K562 (cell line): ENCODE data around the gene TSSK2. TPM values are rescaled to one million over a fixed set of nuclear protein-coding genes. Genes with fewer than 3 reads are reported as not detected.
A peak's percentile ranks its signal among the peaks of the same experiment; 100 is the strongest.

ENCODE experiments used
- ARID3A ChIP-seq: IDR thresholded peaks from 2 replicates; pipeline ENCODE4 v1.6.1; 2012; ENCODE audit warnings: low read depth, low read length, improper control_type of control experiment, borderline replicate concordance
- ARNT ChIP-seq, 2 experiments: fragments of 450-650 bp; IDR thresholded peaks; 2 replicates each; pipeline ENCODE4 v1.6.1; 2016; ENCODE audit warnings: mild to moderate bottlenecking in 1 of 2
- ELF4 ChIP-seq: fragments of 450-650 bp; formaldehyde crosslinking; IDR thresholded peaks from 2 replicates; pipeline ENCODE4 v1.4.0; 2022; ENCODE audit warnings: missing genetic modification characterization
- HCFC1 ChIP-seq: IDR thresholded peaks from 2 replicates; pipeline ENCODE4 v1.6.1; 2012; ENCODE audit warnings: low read depth, low read length, improper control_type of control experiment
- HIVEP1 ChIP-seq: fragments of 250-450 bp; sonication (Bioruptor Pico); IDR thresholded peaks from 2 replicates; pipeline ENCODE4 v1.4.0; 2020; ENCODE audit warnings: mild to moderate bottlenecking
- MNT ChIP-seq, 2 experiments: fragments of 450-650 bp; conservative IDR thresholded peaks; 2 replicates each; pipeline ENCODE4 v1.6.1; 2017; ENCODE audit warnings: mild to moderate bottlenecking in 2 of 2, moderate library complexity in 2 of 2
- NFIC ChIP-seq: fragments of 450-650 bp; IDR thresholded peaks from 2 replicates; pipeline ENCODE4 v1.6.1; 2017; ENCODE audit warnings: mild to moderate bottlenecking, inconsistent platforms
- NR1H2 ChIP-seq: sonication (generic); formaldehyde crosslinking; IDR thresholded peaks from 2 replicates; pipeline ENCODE4 v1.4.0; 2020; ENCODE audit warnings: mild to moderate bottlenecking, missing genetic modification reagents
- NR2F6 ChIP-seq: fragments of 450-650 bp; formaldehyde crosslinking; IDR thresholded peaks from 2 replicates; pipeline ENCODE4 v1.4.0; 2020; ENCODE audit warnings: mild to moderate bottlenecking
- PATZ1 ChIP-seq: fragments of 250-450 bp; sonication (Bioruptor Pico); IDR thresholded peaks from 2 replicates; pipeline ENCODE4 v1.5.0; 2020; ENCODE audit warnings: mild to moderate bottlenecking, borderline replicate concordance
- PTTG1 ChIP-seq: fragments of 450-650 bp; IDR thresholded peaks from 2 replicates; pipeline ENCODE4 v1.6.1; 2016; ENCODE audit warnings: low read depth, mild to moderate bottlenecking, missing genetic modification characterization, missing compliant biosample characterization
- RFX7 ChIP-seq: fragments of 250-450 bp; sonication (Bioruptor Pico); IDR thresholded peaks from 2 replicates; pipeline ENCODE4 v1.5.1; 2021; ENCODE audit warnings: mild to moderate bottlenecking
- TAL1 ChIP-seq: fragments of 450-650 bp; IDR thresholded peaks from 2 replicates; pipeline ENCODE4 v1.6.1; 2016; ENCODE audit warnings: mild to moderate bottlenecking
- TEAD1 ChIP-seq, 2 experiments: fragments of 450-650 bp in 1 of 2; sonication (generic) in 1 of 2; formaldehyde crosslinking; IDR thresholded peaks; 2 replicates each; pipeline versions ENCODE4 v1.4.0 to v1.8.0; 2020 to 2022; ENCODE audit warnings: mild to moderate bottlenecking in 2 of 2, missing genetic modification reagents in 1 of 2
- TFE3 ChIP-seq: fragments of 450-650 bp; formaldehyde crosslinking; IDR thresholded peaks from 2 replicates; pipeline ENCODE4 v1.4.0; 2020; ENCODE audit warnings: mild to moderate bottlenecking, mixed read lengths
- ZNF175 ChIP-seq: fragments of 200-800 bp; sonication (Bioruptor generic); IDR thresholded peaks from 2 replicates; pipeline ENCODE4 v1.6.1; 2016; ENCODE audit warnings: low read depth, mild to moderate bottlenecking, missing genetic modification characterization, missing compliant biosample characterization
- ZNF184 ChIP-seq: sonication (generic); formaldehyde crosslinking; IDR thresholded peaks from 2 replicates; pipeline ENCODE4 v1.5.0; 2020; ENCODE audit warnings: missing genetic modification reagents
- polyA plus RNA-seq, 8 experiments: library from polyadenylated mRNA; depleted of rRNA in 4 of 8; stranded (reverse) in 5 of 8; unstranded in 3 of 8; fragments of >200 nt; fragmentation: Nextera tagmentation in 2 of 8; fragmentation: Illumina TruSeq in 1 of 8; extraction: Ambion mirVana in 2 of 8; extraction: Trizol in 1 of 8; gene quantifications; 2 replicates each; pipeline versions ENCODE4 v1.2.1 to v1.2.3, GENCODE V29; 2011 to 2014; ENCODE audit warnings: inconsistent platforms in 1 of 8, missing spikeins in 1 of 8
- total RNA-seq, 7 experiments: library from RNA; depleted of rRNA in 6 of 7; stranded (reverse); fragments of >200 nt in 6 of 7; fragmentation: Illumina TruSeq in 2 of 7; extraction: Trizol in 2 of 7; gene quantifications; 2 replicates each; pipeline versions ENCODE4 v1.2.1 to v1.2.3, GENCODE V29; 2011 to 2021; ENCODE audit warnings: low replicate concordance in 1 of 7

The TSSK2 gene
- total and polyA plus RNA-seq, 9 of the 15 experiments (the other 6 are each of a cell fraction or from before 2014, with no cell fraction given): 0.04 TPM; not detected in 8

GRCh38 chr22:19169002-19169946 lies 38.2 kb downstream of the TSSK2 start (continued):
- peak; percentile 18; the same call in 1 of the 2 replicates for TF ChIP-seq ELF4
- no peak for TF ChIP-seq TAL1
- no peak for TF ChIP-seq TEAD1 (CRISPR knock-in tag; IDR thresholded peaks at IDR 0.05)
- TF ChIP-seq MNT (conservative IDR thresholded peaks at IDR 0.05): no peak
- TF ChIP-seq HIVEP1 (CRISPR knock-in tag): 0 out of 2 replicates have a peak, but pooled peaks have one; percentile 70
- no peak for TF ChIP-seq ARID3A
- no peak for TF ChIP-seq NR1H2
- no peak for TF ChIP-seq NFIC
- TF ChIP-seq ARNT (IDR thresholded peaks at IDR 0.05): no peak
- TF ChIP-seq ZNF175: no peak
- TF ChIP-seq ZNF184 (CRISPR knock-in tag): no peak
- TF ChIP-seq PATZ1: no peak
- peak; percentile 10; the same call in 1 of the 2 replicates for TF ChIP-seq HCFC1
- no peak for TF ChIP-seq NR2F6 (CRISPR knock-in tag)
- TF ChIP-seq TFE3: no peak
- TF ChIP-seq PTTG1: no peak
- no peak for TF ChIP-seq RFX7 (CRISPR knock-in tag)
